ENCODE results near the gene PSD.

PSD gene

GRCh38 chr10:102423372-102423968 is 4.9 kb upstream of the PSD start:
- H3K27ac Mint-ChIP-seq = no peak overlapping the region
- no peaks in the 10 kb centered on the region for H3K9me3 Mint-ChIP-seq
- peaks cover 28% of the 10 kb centered on the region for H3K4me1 Mint-ChIP-seq
- H3K36me3 Mint-ChIP-seq (ENCODE audit: low read depth) = no peaks in the 10 kb centered on the region
- peaks cover 23% of the 10 kb centered on the region for H3K27me3 Mint-ChIP-seq (ENCODE audit: low read depth, poor library complexity)
- H3K4me3 Mint-ChIP-seq = no peak overlapping the region
- no peak for DNase-seq
- no peak for TF ChIP-seq CTCF (IDR thresholded peaks at IDR 0.05)

- Mint-ChIP-seq H3K4me3 (peak overlapping the region; percentile 98), H3K27me3 (ENCODE audit: low read depth, poor library complexity) (peaks cover 31% of the 10 kb centered on the region), H3K27ac (no peak overlapping the region), H3K4me1 (peaks cover 28% of the 10 kb centered on the region), H3K9me3 (no peaks in the 10 kb centered on the region), H3K36me3 (ENCODE audit: low read depth) (no peaks in the 10 kb centered on the region)
- TF ChIP-seq CTCF (IDR thresholded peaks at IDR 0.05) = peak; percentile 76
- DNase-seq = peak; percentile 76
These were observed 4.1 kb upstream of the PSD start for GRCh38 chr10:102422545-102423129.

- peak; percentile 51 for DNase-seq
- no peaks in the 10 kb centered on the region for H3K9me3 Mint-ChIP-seq
- no peaks in the 10 kb centered on the region for H3K36me3 Mint-ChIP-seq (ENCODE audit: low read depth)
- H3K4me3 Mint-ChIP-seq = peak overlapping the region; percentile 98
- no peak for TF ChIP-seq CTCF (IDR thresholded peaks at IDR 0.05)
- no peak overlapping the region for H3K27ac Mint-ChIP-seq
- H3K4me1 Mint-ChIP-seq = peaks cover 28% of the 10 kb centered on the region
- peaks cover 38% of the 10 kb centered on the region for H3K27me3 Mint-ChIP-seq (ENCODE audit: low read depth, poor library complexity)
These were observed 3.4 kb upstream of the PSD start for GRCh38 chr10:102421757-102422512.

- no peak for DNase-seq
- Mint-ChIP-seq H3K4me3 (peak overlapping the region; percentile 98), H3K9me3 (no peaks in the 10 kb centered on the region), H3K4me1 (peaks cover 28% of the 10 kb centered on the region), H3K36me3 (ENCODE audit: low read depth) (no peaks in the 10 kb centered on the region), H3K27me3 (ENCODE audit: low read depth, poor library complexity) (peaks cover 40% of the 10 kb centered on the region), H3K27ac (no peak overlapping the region)
- TF ChIP-seq CTCF (IDR thresholded peaks at IDR 0.05) = no peak
These were observed 2.8 kb upstream of the PSD start for GRCh38 chr10:102421507-102421756.

GRCh38 chr10:102420714-102421506 is 2.3 kb upstream of the PSD start, which contains the start of gene FBXL15:
Gene FBXL15, plus strand, starts transcription at chr10:102420836. Its CDS starts 294 bp downstream, at chr10:102421130.
- Mint-ChIP-seq H3K27ac (peak within 1 kb of the TSS; percentile 100), H3K9me3 (no peaks in the 10 kb centered on the region), H3K4me3 (peak within 1 kb of the TSS; percentile 98), H3K36me3 (ENCODE audit: low read depth) (no peaks in the 10 kb centered on the region), H3K4me1 (peaks cover 28% of the 10 kb centered on the region), H3K27me3 (ENCODE audit: low read depth, poor library complexity) (peaks cover 45% of the 10 kb centered on the region)
- DNase-seq = peak; percentile 97
- no peak for TF ChIP-seq CTCF (IDR thresholded peaks at IDR 0.05)
